Uterus (tissue), 2 donors: ENCODE results near the gene ZNF865.

Experiments used
- POLR2A ChIP-seq, 2 donors: fragments of 450-650 bp; IDR thresholded peaks; one replicate each; pipeline ENCODE4 v1.6.1; 2016; ENCODE audit warnings: antibody characterized with exemption in 2 of 2, mild to moderate bottlenecking in 1 of 2, moderate library complexity in 1 of 2
- TF ChIP-seq, protein P1 (sequence below), 4 experiments: fragments of 200-600 bp in 2 of 4; fragments of 450-650 bp in 2 of 4; sonication (generic) in 2 of 4; IDR thresholded peaks; one replicate each; pipeline ENCODE4 v1.5.1; 2016 to 2019; ENCODE audit warnings: antibody characterized with exemption in 4 of 4, mild to moderate bottlenecking in 2 of 4, moderate library complexity in 1 of 4

DNA sequence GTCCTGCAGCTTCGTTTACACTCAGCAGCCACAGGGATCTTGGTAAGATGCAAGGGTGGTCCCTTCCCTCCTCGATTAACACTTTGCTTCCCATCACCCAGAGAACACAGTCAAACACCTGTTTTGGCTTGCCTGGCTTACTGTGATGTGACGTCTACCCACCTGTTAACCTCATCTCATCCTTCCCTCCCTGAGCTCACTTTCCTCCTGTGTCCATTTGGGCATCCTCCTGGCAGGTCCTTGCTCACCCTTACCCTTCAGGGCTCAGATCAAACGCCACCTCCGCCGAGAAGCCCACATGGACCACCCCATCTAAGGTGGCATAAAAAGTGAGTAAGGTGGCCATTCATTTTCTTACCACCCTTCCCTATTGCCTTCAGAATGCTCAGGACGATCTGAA lies 15.3 kb upstream of the ZNF865 start:
- TF ChIP-seq POLR2A (IDR thresholded peaks at IDR 0.05), result no peak
- TF ChIP-seq, protein P1, sequence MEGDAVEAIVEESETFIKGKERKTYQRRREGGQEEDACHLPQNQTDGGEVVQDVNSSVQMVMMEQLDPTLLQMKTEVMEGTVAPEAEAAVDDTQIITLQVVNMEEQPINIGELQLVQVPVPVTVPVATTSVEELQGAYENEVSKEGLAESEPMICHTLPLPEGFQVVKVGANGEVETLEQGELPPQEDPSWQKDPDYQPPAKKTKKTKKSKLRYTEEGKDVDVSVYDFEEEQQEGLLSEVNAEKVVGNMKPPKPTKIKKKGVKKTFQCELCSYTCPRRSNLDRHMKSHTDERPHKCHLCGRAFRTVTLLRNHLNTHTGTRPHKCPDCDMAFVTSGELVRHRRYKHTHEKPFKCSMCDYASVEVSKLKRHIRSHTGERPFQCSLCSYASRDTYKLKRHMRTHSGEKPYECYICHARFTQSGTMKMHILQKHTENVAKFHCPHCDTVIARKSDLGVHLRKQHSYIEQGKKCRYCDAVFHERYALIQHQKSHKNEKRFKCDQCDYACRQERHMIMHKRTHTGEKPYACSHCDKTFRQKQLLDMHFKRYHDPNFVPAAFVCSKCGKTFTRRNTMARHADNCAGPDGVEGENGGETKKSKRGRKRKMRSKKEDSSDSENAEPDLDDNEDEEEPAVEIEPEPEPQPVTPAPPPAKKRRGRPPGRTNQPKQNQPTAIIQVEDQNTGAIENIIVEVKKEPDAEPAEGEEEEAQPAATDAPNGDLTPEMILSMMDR (IDR thresholded peaks at IDR 0.05), result no peak
